ENCODE measurements around the gene VAMP2. TPM values are rescaled to one million over a fixed set of nuclear protein-coding genes. Genes with fewer than 3 reads are reported as not detected.

VAMP2 gene
- total and polyA plus RNA-seq, 9 of the 15 experiments (the other 6 are each of a cell fraction or from before 2014, with no cell fraction given), result 2.3 to 31.8 (median 6.0) TPM

- TF ChIP-seq ZNF318 (IDR thresholded peaks at IDR 0.05; ENCODE audit: borderline replicate concordance in 1 of 2, low read depth in 1 of 2) (no peak), E4F1 (CRISPR knock-in tag; IDR thresholded peaks at IDR 0.05; ENCODE audit: borderline replicate concordance) (no peak), ETV1 (tag; conservative IDR thresholded peaks at IDR 0.05; ENCODE audit: low read depth) (peak; percentile 48), ELK3 (CRISPR knock-in tag; IDR thresholded peaks at IDR 0.05) (no peak), GABPB2 (CRISPR knock-in tag; conservative IDR thresholded peaks at IDR 0.05) (no peak), DEAF1 (CRISPR knock-in tag; IDR thresholded peaks at IDR 0.05) (no peak), RFX5 (IDR thresholded peaks at IDR 0.05; ENCODE audit: low read depth, low read length) (no peak), TBL1XR1 (IDR thresholded peaks at IDR 0.05; ENCODE audit: low read length in 2 of 2) (no peak), PCBP1 (IDR thresholded peaks at IDR 0.05; ENCODE audit: low read depth, low read length, poor library complexity, severe bottlenecking) (peak; percentile 67), SNIP1 (IDR thresholded peaks at IDR 0.05; ENCODE audit: low read depth) (no peak), ELK1 (CRISPR knock-in tag; IDR thresholded peaks at IDR 0.05) (no peak)
Measured at GRCh38 chr17:8209907-8210760, 47.4 kb upstream of the VAMP2 start, which contains the start of gene AURKB (continued).
